Panc1 (cell line): Measurements from ENCODE around the gene SAMD4A. TPM values are rescaled to one million over a fixed set of nuclear protein-coding genes. Genes with fewer than 3 reads are reported as not detected.

ENCODE experiments used
- ATAC-seq: fragments of 200-7000 bp; cut with Tn5 transposase; 2 replicates; pipeline ENCODE4 v1.9.1; 2020; ENCODE audit warnings: mild to moderate bottlenecking, moderate library complexity
- BruUV-seq: library from RNA; stranded (reverse); fragments of 400-500 nt; replicated peaks from 2 replicates; lab custom pipeline; 2021; lab: Mats Ljungman, UMichigan
- CTCF ChIA-PET: fragments of 300-600 bp; sonication (Branson Sonifier 250); formaldehyde crosslinking; loops from one replicate; lab custom pipeline; 2022; ENCODE audit warnings: antibody characterized with exemption; lab: Charles Lee
- POLR2A ChIA-PET: fragments of 300-600 bp; sonication (Branson Sonifier 250); formaldehyde crosslinking; loops from one replicate; lab custom pipeline; 2022; ENCODE audit warnings: antibody characterized with exemption; lab: Charles Lee
- DNase-seq: peaks from one replicate; pipeline ENCODE4 v3.0.0-alpha.2; 2010; ENCODE audit warnings: low read depth, low spot score
- H3K27ac ChIP-seq: 2 replicates; pipeline ENCODE4 v1.5.1; 2011; ENCODE audit warnings: mild to moderate bottlenecking, low read length, inconsistent platforms
- H3K27me3 ChIP-seq: fragments of 200-500 bp; sonication (Bioruptor generic); 2 replicates; pipeline ENCODE4 v1.6.0; 2014; ENCODE audit warnings: low read length, inconsistent platforms; ENCODE audit not compliant: control insufficient read depth, insufficient read depth
- H3K36me3 ChIP-seq: fragments of 200-500 bp; sonication (Bioruptor generic); 2 replicates; pipeline ENCODE4 v1.5.1; 2014; ENCODE audit warnings: inconsistent platforms, mild to moderate bottlenecking, low read length, moderate library complexity; ENCODE audit not compliant: control insufficient read depth, insufficient read depth
- H3K4me1 ChIP-seq: 2 replicates; pipeline ENCODE4 v1.5.1; 2011; ENCODE audit warnings: inconsistent platforms, mild to moderate bottlenecking, low read length, moderate library complexity; ENCODE audit not compliant: control insufficient read depth, insufficient read depth
- H3K4me3 ChIP-seq, 2 experiments: 2 replicates each; pipeline ENCODE4 v1.5.1; 2011 to 2012; ENCODE audit warnings: low read depth in 2 of 2, low read length in 2 of 2, mild to moderate bottlenecking in 2 of 2, inconsistent platforms in 1 of 2, moderate library complexity in 1 of 2
- H3K9me3 ChIP-seq: fragments of 200-500 bp; sonication (Bioruptor generic); 2 replicates; pipeline ENCODE4 v1.5.1; 2014; ENCODE audit warnings: low read depth, mild to moderate bottlenecking, inconsistent platforms, low read length, moderate library complexity; ENCODE audit not compliant: control insufficient read depth, insufficient read depth
- CTCF ChIP-seq: fragments of 450-650 bp; IDR thresholded peaks from 2 replicates; pipeline ENCODE4 v1.5.1; 2017; ENCODE audit warnings: mild to moderate bottlenecking
- POLR2AphosphoS5 ChIP-seq: IDR thresholded peaks from 2 replicates; pipeline ENCODE4 v1.6.1; 2012; ENCODE audit warnings: mild to moderate bottlenecking, low read depth, low read length, moderate library complexity
- REST ChIP-seq, 2 experiments: IDR thresholded peaks; 2 replicates each; pipeline ENCODE4 v1.6.1; 2011 to 2012; ENCODE audit warnings: low read depth in 2 of 2, control low read depth in 1 of 2, low read length in 1 of 2, mild to moderate bottlenecking in 1 of 2, moderate library complexity in 1 of 2; ENCODE audit not compliant: insufficient read depth in 1 of 2
- SIN3A ChIP-seq: IDR thresholded peaks from 2 replicates; pipeline ENCODE4 v1.6.1; 2012; ENCODE audit warnings: low read depth, mild to moderate bottlenecking, low read length, moderate library complexity, borderline replicate concordance; ENCODE audit not compliant: insufficient read depth
- TCF7L2 ChIP-seq: IDR thresholded peaks from 2 replicates; pipeline ENCODE4 v1.6.1; 2011; ENCODE audit warnings: mild to moderate bottlenecking, low read depth, low read length, inconsistent platforms
- in situ Hi-C: cut with HindIII; loops from 2 replicates; pipeline ENCODE4 v1.10.0; 2016; ENCODE audit warnings: low sequenced_read_pairs, low pct_unique_long_range_greater_than_20kb
- intact Hi-C: fragments of 100-400 bp; cut with micrococcal nuclease; formaldehyde crosslinking; loops from one replicate; pipeline ENCODE4 v1.10.0; 2022; ENCODE audit not compliant: unreplicated experiment
- total RNA-seq: library from RNA; stranded (reverse); gene quantifications from one replicate; pipeline ENCODE4 v1.2.1, GENCODE V29; 2021; ENCODE audit not compliant: unreplicated experiment

SAMD4A gene
- total RNA-seq, 1 experiment from 2014 or later = 15.2 TPM

GRCh38 chr14:54658836-54659235, 91.9 kb downstream of the SAMD4A start:
- DNase-seq (no peak), ATAC-seq (no peak)
- Histone ChIP-seq H3K4me3 (no peak overlapping the region), H3K27me3 (no peaks in the 10 kb centered on the region), H3K9me3 (no peaks in the 10 kb centered on the region), H3K36me3 (no peaks in the 10 kb centered on the region), H3K4me1 (peaks cover 10% of the 10 kb centered on the region), H3K27ac (no peak overlapping the region)
- intact Hi-C loops (no loop called here), in situ Hi-C loops (no loop called here)
- POLR2A ChIA-PET = no interaction called here
- TF ChIP-seq CTCF (no peak), TCF7L2 (no peak), REST (IDR thresholded peaks at IDR 0.05; ENCODE audit: insufficient read depth in 1 of 2, low read depth in 2 of 2, low read length in 1 of 2) (no peak), SIN3A (no peak), POLR2AphosphoS5 (no peak)
- no TSS peak for BruUV-seq
- CTCF ChIA-PET = no interaction called here

GRCh38 chr14:54659365-54659764, 92.4 kb downstream of the SAMD4A start:
- intact Hi-C loops (no loop called here), in situ Hi-C loops (no loop called here)
- H3K4me1 ChIP-seq = peaks cover 4% of the 10 kb centered on the region
- H3K9me3 ChIP-seq = no peaks in the 10 kb centered on the region
- DNase-seq (no peak), ATAC-seq (no peak)
- no peak overlapping the region for H3K4me3 ChIP-seq
- TF ChIP-seq SIN3A (no peak), REST (IDR thresholded peaks at IDR 0.05; ENCODE audit: insufficient read depth in 1 of 2, low read depth in 2 of 2, low read length in 1 of 2) (no peak), CTCF (no peak), POLR2AphosphoS5 (no peak), TCF7L2 (no peak)
- ChIA-PET POLR2A (no interaction called here), CTCF (no interaction called here)
- no peak overlapping the region for H3K27ac ChIP-seq
- H3K36me3 ChIP-seq = no peaks in the 10 kb centered on the region
- no TSS peak for BruUV-seq
- no peaks in the 10 kb centered on the region for H3K27me3 ChIP-seq
